Body of pancreas (tissue), 4 donors: Measurements from ENCODE around the gene KRTAP5-11.

Source experiments
- CTCF ChIP-seq, 7 experiments: fragments of 450-650 bp in 4 of 7; fragments of 200-600 bp in 3 of 7; sonication (generic) in 3 of 7; IDR thresholded peaks; one replicate each; pipeline ENCODE4 v1.5.1; 2016 to 2019; ENCODE audit warnings: antibody characterized with exemption in 7 of 7
- POLR2A ChIP-seq, 3 donors: fragments of 450-650 bp; IDR thresholded peaks; one replicate each; pipeline ENCODE4 v1.6.1; 2016; ENCODE audit warnings: antibody characterized with exemption in 3 of 3, mild to moderate bottlenecking in 2 of 3

GRCh38 chr11:71558996-71559395 lies 23.7 kb downstream of the KRTAP5-11 start:
- TF ChIP-seq CTCF (IDR thresholded peaks at IDR 0.05): no peak
- TF ChIP-seq POLR2A (IDR thresholded peaks at IDR 0.05): no peak
